Stimulated activated CD8-positive, alpha-beta memory T cell treated with anti-CD3 and anti-CD28 coated beads, Interleukin-15, amount 100 ng/mL, for 24 hours (primary cell): ENCODE measurements around the gene ERP44.
"Not testable (repeated sequence)": the region's sequence is repeated elsewhere in the genome, so short reads cannot be mapped to it uniquely, and the experiment has no call there.

Source experiments
- DNase-seq: peaks from one replicate; pipeline ENCODE4 v3.0.0-alpha.2; 2020; ENCODE audit warnings: low read depth

The ERP44 gene

DNA sequence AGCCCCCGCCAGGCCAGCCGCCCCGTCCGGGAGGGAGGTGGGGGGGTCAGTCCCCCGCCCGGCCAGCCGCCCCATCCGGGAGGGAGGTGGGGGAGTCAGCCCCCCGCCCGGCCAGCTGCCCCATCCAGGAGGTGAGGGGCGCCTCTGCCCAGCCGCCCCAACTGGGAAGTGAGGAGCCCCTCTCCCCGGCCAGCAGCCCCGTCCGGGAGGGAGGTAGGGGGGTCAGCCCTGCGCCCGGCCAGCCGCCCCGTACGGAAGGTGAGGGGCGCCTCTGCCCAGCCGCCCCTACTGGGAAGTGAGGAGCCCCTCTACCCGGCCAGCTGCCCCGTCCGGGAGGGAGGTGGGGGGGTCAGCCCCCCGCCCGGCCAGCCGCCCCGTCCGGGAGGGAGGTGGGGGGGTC lies 30.8 kb downstream of the ERP44 start:
- not testable (repeated sequence) for DNase-seq

GRCh38 chr9:100066539-100066938 lies 32.3 kb downstream of the ERP44 start:
- no peak for DNase-seq

DNA sequence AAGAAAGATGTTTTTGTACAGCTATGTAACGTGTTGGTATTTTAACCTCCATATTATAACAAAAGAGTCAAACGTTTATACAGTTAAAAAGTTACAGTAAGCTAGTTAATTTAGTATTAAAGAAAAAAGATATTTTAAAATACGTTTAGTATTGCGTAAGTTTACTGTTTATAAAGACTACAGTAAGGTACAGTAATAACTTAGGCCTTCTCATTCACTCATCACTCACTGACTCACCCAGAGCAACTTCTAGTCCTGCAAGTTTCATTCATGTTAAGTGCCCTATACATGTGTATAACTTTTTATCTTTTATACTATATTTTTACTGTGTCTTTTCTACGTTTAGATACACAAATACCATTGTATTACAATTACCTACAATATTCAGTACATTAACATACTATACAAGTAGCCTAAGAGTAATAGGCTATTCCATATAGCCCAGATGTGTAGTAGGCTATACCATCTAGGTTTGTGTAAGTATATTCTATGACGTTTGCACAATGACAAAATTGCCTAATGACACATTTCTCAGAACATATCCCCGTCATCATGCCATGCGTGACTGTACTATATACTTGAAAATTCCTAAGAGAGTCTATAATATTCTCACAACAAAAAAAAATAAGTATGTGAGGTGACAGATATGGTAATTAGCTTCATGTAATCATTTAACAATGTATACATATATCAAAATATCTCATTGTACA lies 33.8 kb downstream of the ERP44 start:
- no peak for DNase-seq

GRCh38 chr9:100063185-100063584 lies 35.6 kb downstream of the ERP44 start:
- DNase-seq, result no peak

- DNase-seq, result not testable (repeated sequence)
Measured at GRCh38 chr9:100062683-100063082, 36.1 kb downstream of the ERP44 start.

GRCh38 chr9:100058699-100059579 lies 39.9 kb downstream of the ERP44 start:
- no peak for DNase-seq

DNA sequence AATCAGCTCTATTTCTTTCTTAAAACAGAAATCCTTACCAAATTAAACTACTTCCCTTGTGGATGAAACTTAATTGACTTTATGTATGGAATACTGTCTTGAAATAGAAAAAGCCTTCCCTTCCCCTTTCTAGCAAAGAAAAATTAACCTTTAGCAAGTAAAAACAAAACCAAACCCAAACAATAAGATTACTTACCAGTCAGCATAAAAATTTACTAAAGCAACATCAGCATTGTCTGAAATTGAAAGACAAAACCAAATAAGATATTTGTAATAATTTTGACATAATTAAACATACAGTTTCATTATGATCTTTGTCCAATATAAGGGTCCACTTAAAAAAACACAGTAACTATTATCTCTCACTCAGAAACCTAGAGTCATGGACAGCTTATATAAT lies 41.2 kb downstream of the ERP44 start:
- no peak for DNase-seq

GRCh38 chr9:100056561-100056960 lies 42.2 kb downstream of the ERP44 start:
- no peak for DNase-seq

- DNase-seq, result no peak
Measured at GRCh38 chr9:100052375-100052774, 46.4 kb downstream of the ERP44 start.

DNA sequence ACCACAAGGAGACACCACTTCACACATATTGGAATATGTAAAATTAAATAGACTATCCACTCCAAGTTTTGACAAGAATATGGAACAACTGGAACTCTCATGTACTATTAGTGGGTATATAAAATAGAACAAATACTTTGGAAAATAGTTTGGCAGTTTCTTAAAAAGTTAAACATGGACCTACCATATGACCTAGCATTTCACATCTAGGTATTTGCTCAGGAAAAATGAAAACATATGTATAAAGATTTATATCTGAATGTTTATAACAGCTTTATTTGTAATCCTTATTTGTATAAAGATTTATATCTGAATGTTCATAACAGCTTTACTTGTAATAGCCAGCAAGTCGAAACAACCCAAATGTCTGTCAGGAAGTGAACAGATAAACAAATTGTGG lies 49.2 kb downstream of the ERP44 start:
- DNase-seq, result no peak

DNA sequence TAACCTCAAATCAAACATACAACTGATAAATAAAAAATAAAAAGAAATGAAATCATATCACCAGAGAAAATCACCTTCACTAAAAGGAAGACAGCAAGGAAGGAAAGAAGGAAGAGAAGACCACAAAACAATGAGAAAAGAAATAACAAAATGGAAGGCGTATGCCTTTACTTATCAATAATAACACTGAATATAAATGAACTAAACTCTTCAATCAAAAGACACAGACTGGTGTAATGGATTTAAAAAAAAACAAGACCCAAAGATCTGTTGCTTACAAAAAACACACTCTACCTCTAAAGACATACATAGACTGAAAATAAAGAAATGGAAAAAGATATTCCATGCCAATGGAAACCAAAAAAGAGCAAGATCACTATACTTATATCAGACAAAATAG lies 60.3 kb downstream of the ERP44 start:
- no peak for DNase-seq

DNA sequence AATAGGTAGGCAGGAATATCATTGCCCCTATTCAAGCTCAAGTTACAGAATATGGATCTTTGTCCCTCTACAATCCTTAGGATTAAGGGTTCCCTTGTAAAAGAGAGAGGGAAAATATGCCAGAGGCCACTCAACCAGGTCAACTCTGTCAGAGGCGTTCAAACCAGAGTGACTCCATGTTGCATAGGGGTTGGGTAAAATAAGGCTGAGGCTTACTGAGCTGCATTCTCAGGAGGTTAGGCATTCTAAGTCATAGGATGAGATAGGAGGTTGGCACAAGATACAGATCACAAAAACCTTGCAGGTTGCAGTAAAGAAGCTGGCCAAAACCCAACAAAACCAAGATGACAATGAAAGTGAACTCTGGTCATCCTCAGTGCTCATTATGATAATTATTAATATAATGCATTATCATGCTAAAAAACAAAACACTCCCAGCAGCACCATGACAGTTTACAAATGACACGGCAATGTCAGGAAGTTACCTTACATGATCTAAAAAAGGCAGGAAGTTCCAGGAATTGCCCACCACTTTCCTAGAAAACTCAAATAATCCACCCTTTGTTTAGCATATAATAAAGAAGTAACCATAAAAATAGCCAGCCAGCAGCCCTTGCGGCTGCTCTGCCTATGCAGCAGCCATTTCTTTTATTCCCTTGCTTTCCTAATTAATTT lies 64.8 kb downstream of the ERP44 start:
- DNase-seq, result no peak

GRCh38 chr9:100030548-100030947 lies 68.3 kb downstream of the ERP44 start:
- DNase-seq, result no peak

GRCh38 chr9:100029251-100029650 lies 69.5 kb downstream of the ERP44 start:
- DNase-seq, result no peak

- DNase-seq, result peak; percentile 26
Measured at GRCh38 chr9:100028201-100028784, 70.5 kb downstream of the ERP44 start.

- no peak for DNase-seq
Measured at GRCh38 chr9:100027543-100027942, 71.3 kb downstream of the ERP44 start.

GRCh38 chr9:100021931-100022330 lies 76.9 kb downstream of the ERP44 start:
- no peak for DNase-seq

GRCh38 chr9:100020121-100020795 lies 78.5 kb downstream of the ERP44 start:
- DNase-seq, result no peak

DNA sequence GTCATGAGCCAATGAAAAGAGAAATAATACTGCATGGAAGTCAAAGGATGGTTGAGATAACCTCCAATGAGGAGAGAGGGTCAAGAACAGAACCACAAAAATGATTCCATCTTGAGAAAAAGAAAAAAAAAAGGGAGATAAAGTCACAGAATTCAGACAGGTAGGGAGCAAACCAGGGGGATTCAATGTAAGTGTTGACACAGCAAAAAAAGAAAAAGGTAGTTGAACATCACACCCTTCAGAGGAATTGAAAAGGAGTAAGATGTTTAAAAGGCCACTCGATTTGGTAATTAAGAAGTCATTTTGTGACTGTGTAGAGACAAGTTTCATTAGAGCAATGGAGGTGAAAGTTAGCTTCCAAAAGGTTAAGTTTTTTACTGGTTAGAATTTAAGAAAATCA lies 79.3 kb downstream of the ERP44 start:
- DNase-seq, result no peak

GRCh38 chr9:100014846-100015245 lies 84.0 kb downstream of the ERP44 start:
- no peak for DNase-seq

GRCh38 chr9:100013573-100013972 lies 85.2 kb downstream of the ERP44 start:
- no peak for DNase-seq

- no peak for DNase-seq
Measured at GRCh38 chr9:100012279-100012678, 86.5 kb downstream of the ERP44 start.
